BE2C (cell line): ENCODE results near the gene GASK1A.

Experiments used
- DNase-seq: peaks from one replicate; pipeline ENCODE4 v3.0.0-alpha.2; 2020
- H3K27me3 ChIP-seq: fragments of 250-450 bp; sonication (Bioruptor Pico); 2 replicates; pipeline ENCODE4 v1.5.1; 2020; ENCODE audit warnings: mild to moderate bottlenecking
- H3K36me3 ChIP-seq: fragments of 250-450 bp; sonication (Bioruptor Pico); 2 replicates; pipeline ENCODE4 v1.5.1; 2020; ENCODE audit warnings: mild to moderate bottlenecking
- H3K4me1 ChIP-seq: fragments of 250-450 bp; sonication (Bioruptor Pico); 2 replicates; pipeline ENCODE4 v1.5.1; 2020
- H3K4me3 ChIP-seq: 2 replicates; pipeline ENCODE4 v1.5.1; 2011; ENCODE audit warnings: low read depth, low read length
- H3K9me3 ChIP-seq: fragments of 250-450 bp; sonication (Bioruptor Pico); 2 replicates; pipeline ENCODE4 v1.5.1; 2020
- CTCF ChIP-seq: IDR thresholded peaks from 2 replicates; pipeline ENCODE4 v1.5.1; 2012; ENCODE audit warnings: mild to moderate bottlenecking, low read depth, low read length

The GASK1A gene

DNA sequence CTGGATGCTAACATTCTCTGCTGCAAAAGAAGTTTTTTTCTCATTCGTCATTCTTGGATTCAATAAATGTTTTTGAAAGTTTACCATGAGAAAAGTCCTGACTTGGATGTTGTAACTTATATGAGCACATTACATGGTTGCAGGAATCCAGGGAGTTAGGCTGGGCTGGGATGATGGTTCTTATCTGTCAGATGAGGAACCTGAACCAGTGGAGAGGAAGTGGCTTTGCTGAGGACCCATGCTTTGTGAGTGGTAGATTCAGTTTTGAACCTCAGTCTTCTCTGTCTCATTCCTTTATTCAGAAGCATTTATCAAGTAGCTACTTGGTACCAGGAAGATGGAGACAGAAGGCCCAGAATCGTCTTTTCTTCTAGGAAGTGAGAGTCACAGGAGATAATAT is 3.7 kb upstream of the GASK1A start:
- Histone ChIP-seq H3K4me3 (no peak overlapping the region), H3K36me3 (no peaks in the 10 kb centered on the region)

DNA sequence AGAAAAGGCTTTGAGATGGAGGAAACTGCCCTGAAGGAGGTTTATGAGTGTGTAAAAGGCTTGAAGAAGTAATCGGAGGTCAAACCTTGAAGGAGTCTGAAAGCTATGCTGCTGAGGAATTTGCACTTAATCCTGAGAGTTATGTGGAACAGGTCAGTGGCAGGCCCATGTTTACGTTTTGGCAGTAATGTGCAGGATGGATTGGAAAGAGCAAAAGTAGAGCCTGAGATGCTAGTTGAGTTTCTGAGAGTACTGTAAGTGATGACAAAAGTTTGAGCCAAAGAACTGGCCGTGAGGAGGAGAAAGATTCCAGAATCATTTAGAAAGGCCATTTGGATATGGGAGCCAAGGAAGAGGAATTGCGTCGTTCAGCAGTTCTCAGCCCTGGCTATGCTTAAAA is 3.2 kb upstream of the GASK1A start:
- Histone ChIP-seq H3K36me3 (no peaks in the 10 kb centered on the region), H3K9me3 (no peaks in the 10 kb centered on the region), H3K4me1 (no peaks in the 10 kb centered on the region), H3K4me3 (no peak overlapping the region), H3K27me3 (peaks cover 17% of the 10 kb centered on the region; the same call in 1 of the 2 replicates)
- TF ChIP-seq CTCF = no peak
- DNase-seq = no peak

More for the DNA sequence above, 3.7 kb upstream of the GASK1A start:
- Histone ChIP-seq H3K9me3 (no peaks in the 10 kb centered on the region), H3K27me3 (peaks cover 17% of the 10 kb centered on the region; the same call in 1 of the 2 replicates), H3K4me1 (no peaks in the 10 kb centered on the region)
- TF ChIP-seq CTCF = no peak
- no peak for DNase-seq

DNA sequence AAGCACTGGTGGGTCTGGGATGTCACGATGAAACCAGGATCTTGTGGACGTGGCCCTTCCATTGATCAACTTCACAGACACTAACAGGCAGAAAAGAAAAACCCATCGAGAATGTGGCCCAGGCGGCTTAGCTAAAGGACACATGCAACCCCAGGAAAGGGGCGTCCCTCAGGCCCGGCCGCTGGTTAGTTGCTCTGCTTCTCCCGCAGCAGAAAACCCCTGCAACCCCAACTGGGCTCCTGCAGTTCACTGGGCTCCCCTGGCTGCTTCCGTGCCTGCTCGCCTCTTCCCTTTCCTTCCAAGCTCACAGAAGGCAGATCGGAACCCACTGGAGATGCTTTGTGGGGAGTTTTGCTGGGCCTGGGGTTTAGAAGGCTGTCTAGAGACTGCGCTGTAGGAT is 1.1 kb downstream of the GASK1A start:
- H3K36me3 ChIP-seq = no peaks in the 10 kb centered on the region
- no peak for TF ChIP-seq CTCF
- no peak for DNase-seq
- H3K4me3 ChIP-seq = no peak overlapping the region
- no peaks in the 10 kb centered on the region for H3K4me1 ChIP-seq
- peaks cover 17% of the 10 kb centered on the region; the same call in 1 of the 2 replicates for H3K27me3 ChIP-seq
- H3K9me3 ChIP-seq = no peaks in the 10 kb centered on the region

GRCh38 chr3:42980909-42981308 is 1.8 kb downstream of the GASK1A start:
- Histone ChIP-seq H3K36me3 (no peaks in the 10 kb centered on the region), H3K4me3 (no peak overlapping the region), H3K27me3 (peaks cover 17% of the 10 kb centered on the region; the same call in 1 of the 2 replicates), H3K4me1 (no peaks in the 10 kb centered on the region), H3K9me3 (no peaks in the 10 kb centered on the region)
- DNase-seq = no peak
- TF ChIP-seq CTCF = no peak

DNA sequence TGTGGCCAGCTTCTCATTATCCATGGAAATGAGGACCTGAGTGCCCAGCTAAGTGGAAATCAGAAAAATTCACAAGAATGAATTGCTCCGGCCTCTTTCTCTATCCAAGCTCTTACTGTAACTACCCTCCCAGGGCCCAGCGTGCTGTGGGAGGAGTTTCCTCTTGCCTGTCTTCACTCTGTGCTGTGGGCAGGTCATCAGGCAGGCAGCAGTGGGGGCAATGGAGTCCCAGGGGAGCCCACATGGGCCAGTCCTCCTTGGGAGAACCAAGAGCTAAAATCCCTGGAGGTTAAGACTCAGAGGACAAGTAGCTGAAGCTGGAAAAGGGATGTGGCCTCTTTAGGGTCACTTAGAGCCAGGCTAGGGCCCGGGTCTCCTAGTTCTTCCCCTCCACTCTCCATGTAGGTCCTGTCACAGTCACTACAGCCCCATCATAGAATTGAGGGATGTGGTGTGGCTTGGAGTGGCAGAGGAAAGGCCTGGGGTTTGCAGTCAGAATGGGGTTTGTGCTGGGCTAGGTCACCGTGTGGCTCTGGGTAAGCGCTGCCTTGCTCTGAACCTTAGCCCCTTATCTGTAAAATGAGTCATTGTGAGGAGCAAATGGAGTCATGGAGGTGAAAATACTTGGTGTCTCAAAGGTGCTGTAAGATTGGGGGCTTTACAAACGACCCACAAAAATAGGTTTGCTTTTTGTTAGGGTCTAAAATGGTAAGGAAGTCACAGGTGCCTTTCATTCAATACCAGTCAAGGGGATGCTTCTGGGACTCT is 3.7 kb downstream of the GASK1A start:
- Histone ChIP-seq H3K36me3 (no peaks in the 10 kb centered on the region), H3K9me3 (no peaks in the 10 kb centered on the region), H3K27me3 (peaks cover 17% of the 10 kb centered on the region; the same call in 1 of the 2 replicates), H3K4me1 (no peaks in the 10 kb centered on the region), H3K4me3 (no peak overlapping the region)
- no peak for DNase-seq
- TF ChIP-seq CTCF = no peak

DNA sequence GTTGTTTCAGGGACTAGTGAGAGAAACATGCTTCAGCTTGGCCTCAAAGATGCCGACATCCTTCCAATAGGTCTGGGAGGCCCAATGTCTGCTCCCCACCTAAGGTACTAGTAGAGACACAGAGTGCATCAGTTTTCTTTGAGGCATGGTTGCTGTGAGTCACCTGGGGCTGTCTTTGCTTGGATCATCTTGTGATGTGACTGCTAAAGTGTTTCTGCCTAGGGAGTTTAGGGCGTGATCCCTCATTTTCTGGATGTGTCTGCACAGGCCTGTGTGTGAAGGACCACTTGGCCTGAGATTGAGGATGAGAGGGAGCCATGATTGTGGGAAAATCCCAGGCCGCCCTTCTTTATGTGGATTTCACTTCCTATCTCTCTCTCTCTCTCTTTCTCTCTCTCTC is 4.8 kb downstream of the GASK1A start:
- no peaks in the 10 kb centered on the region for H3K9me3 ChIP-seq
- H3K4me3 ChIP-seq = no peak overlapping the region
- H3K36me3 ChIP-seq = no peaks in the 10 kb centered on the region
- peaks cover 12% of the 10 kb centered on the region; the same call in 1 of the 2 replicates for H3K27me3 ChIP-seq
- H3K4me1 ChIP-seq = no peaks in the 10 kb centered on the region
- TF ChIP-seq CTCF = no peak
- no peak for DNase-seq
